Ovary (tissue), 9 donors: ENCODE measurements around the gene SF3A1. TPM values are rescaled to one million over a fixed set of nuclear protein-coding genes. Genes with fewer than 3 reads are reported as not detected.

Experiments used
- DNase-seq, 5 donors: peaks; one replicate each; pipeline ENCODE4 v3.0.0-alpha.2; 2019 to 2020
- H3K27ac ChIP-seq, 2 donors: fragments of 200-600 bp; one replicate each; pipeline versions ENCODE4 v1.5.1 to v1.8.0; 2019 to 2022
- H3K27me3 ChIP-seq: fragments of 200-600 bp; one replicate; pipeline ENCODE4 v1.8.0; 2022
- H3K36me3 ChIP-seq: fragments of 200-600 bp; sonication (generic); one replicate; pipeline ENCODE4 v1.5.1; 2019
- H3K4me1 ChIP-seq: one replicate; pipeline ENCODE4 v1.8.1; 2013; ENCODE audit warnings: mild to moderate bottlenecking, moderate library complexity; ENCODE audit not compliant: insufficient read depth
- H3K4me3 ChIP-seq: fragments of 200-600 bp; sonication (generic); one replicate; pipeline ENCODE4 v1.5.1; 2017
- H3K9me3 ChIP-seq, 2 donors: fragments of 200-600 bp in 1 of 2; sonication (generic) in 1 of 2; one replicate each; pipeline versions ENCODE4 v1.5.1 to v1.8.1; 2013 to 2019; ENCODE audit warnings: mild to moderate bottlenecking in 1 of 2, moderate library complexity in 1 of 2
- CTCF ChIP-seq, 3 donors: fragments of 450-650 bp in 2 of 3; fragments of 200-600 bp in 1 of 3; IDR thresholded peaks; one replicate each; pipeline versions ENCODE4 v1.5.1 to v1.8.0; 2016 to 2022; ENCODE audit warnings: antibody characterized with exemption in 3 of 3, mild to moderate bottlenecking in 1 of 3
- EP300 ChIP-seq: sonication (generic); formaldehyde crosslinking; IDR thresholded peaks from one replicate; pipeline ENCODE4 v1.6.1; 2017; ENCODE audit warnings: antibody characterized with exemption
- POLR2A ChIP-seq: fragments of 450-650 bp; IDR thresholded peaks from one replicate; pipeline ENCODE4 v1.6.1; 2017; ENCODE audit warnings: antibody characterized with exemption, mild to moderate bottlenecking, moderate library complexity
- WGBS, 3 donors: extraction: QIAGEN DNeasy Blood & Tissue Kit in 1 of 3; methylation state at CpG; one replicate each; pipeline versions ENCODE4 v1.1.5 to v1.1.7; 2013 to 2017; 5-methylcytosine and 5-hydroxymethylcytosine counted together
- intact Hi-C, 4 donors: fragments of 100-400 bp; cut with DNase I; formaldehyde crosslinking; loops; one replicate each; pipeline versions ENCODE4 v1.11.0 to v1.15.1; 2022 to 2023
- polyA plus RNA-seq, 2 donors: library from polyadenylated mRNA; stranded (reverse); fragments of 200-250 nt in 1 of 2; fragments of 350-450 nt in 1 of 2; fragmentation: Illumina TruSeq in 1 of 2; extraction: RNeasy Lipid Tissue Mini Kit (QIAGEN cat#74804) in 1 of 2; gene quantifications; one replicate each; pipeline ENCODE4 v1.2.3, GENCODE V29; 2013 to 2014
- total RNA-seq, 7 donors: library from RNA; depleted of rRNA in 2 of 7; stranded (reverse); fragments of >200 nt in 2 of 7; fragmentation: NEBNext Ultra II Directional in 3 of 7; extraction: Animal tissue kit (Norgen Biotek cat#: 25700) in 3 of 7; gene quantifications; one replicate each; pipeline versions ENCODE4 v1.1.0 to v1.2.4, GENCODE V29; 2016 to 2023
- donor health status: DM: no; HTN: no; CAD: no; lungs with moderate emphysema.
- donor health status: DM: no; HTN: no; CAD: no.
- donor health status: Bipolar disorder and iron deficiency.
- donor health status: DM: yes; HTN: yes; CAD: no.
- donor health status: DM: no; HTN: no; CAD: no.
- donor health status: DM: yes; HTN: yes; CAD: no.

The SF3A1 gene
- total and polyA plus RNA-seq, 9 donors: 36.4 to 211 (median 152) TPM

GRCh38 chr22:30315962-30316576 is 40.6 kb downstream of the SF3A1 start:
- no peaks in the 10 kb centered on the region for H3K27me3 ChIP-seq
- intact Hi-C loops: no loop called here
- no peak for DNase-seq
- H3K9me3 ChIP-seq: no peaks in the 10 kb centered on the region
- H3K36me3 ChIP-seq: no peaks in the 10 kb centered on the region
- H3K4me1 ChIP-seq: peaks cover 52% of the 10 kb centered on the region
- TF ChIP-seq CTCF (IDR thresholded peaks at IDR 0.05) (no peak), EP300 (no peak), POLR2A (no peak)
- no peak overlapping the region for H3K27ac ChIP-seq
- WGBS, 3 donors: 53 to 65% (median 56%) methylated on average over 2 of the region's 2 CpGs
- no peak overlapping the region for H3K4me3 ChIP-seq

GRCh38 chr22:30314915-30315314 is 41.8 kb downstream of the SF3A1 start:
- peaks cover 53% of the 10 kb centered on the region for H3K4me1 ChIP-seq
- WGBS, 3 donors: 80 to 84% (median 82%) methylated on average over 8 of the region's 8 CpGs
- no peaks in the 10 kb centered on the region for H3K27me3 ChIP-seq
- no peak for TF ChIP-seq POLR2A
- TF ChIP-seq CTCF (IDR thresholded peaks at IDR 0.05): no peak
- no peak for TF ChIP-seq EP300
- no peaks in the 10 kb centered on the region for H3K36me3 ChIP-seq
- DNase-seq: no peak
- no peak overlapping the region for H3K4me3 ChIP-seq
- no peaks in the 10 kb centered on the region for H3K9me3 ChIP-seq
- intact Hi-C loops: no loop called here
- no peak overlapping the region for H3K27ac ChIP-seq

- no peaks in the 10 kb centered on the region for H3K36me3 ChIP-seq
- H3K27me3 ChIP-seq: no peaks in the 10 kb centered on the region
- 83 to 88% (median 88%) methylated on average over 8 of the region's 8 CpGs for WGBS, 3 donors
- DNase-seq: no peak
- H3K4me3 ChIP-seq: no peak overlapping the region
- H3K27ac ChIP-seq: no peak overlapping the region
- H3K4me1 ChIP-seq: peaks cover 53% of the 10 kb centered on the region
- no peaks in the 10 kb centered on the region for H3K9me3 ChIP-seq
- TF ChIP-seq CTCF (IDR thresholded peaks at IDR 0.05) (no peak), EP300 (no peak), POLR2A (no peak)
- intact Hi-C loops: no loop called here
Measured at GRCh38 chr22:30313527-30314363, 42.9 kb downstream of the SF3A1 start.

DNA sequence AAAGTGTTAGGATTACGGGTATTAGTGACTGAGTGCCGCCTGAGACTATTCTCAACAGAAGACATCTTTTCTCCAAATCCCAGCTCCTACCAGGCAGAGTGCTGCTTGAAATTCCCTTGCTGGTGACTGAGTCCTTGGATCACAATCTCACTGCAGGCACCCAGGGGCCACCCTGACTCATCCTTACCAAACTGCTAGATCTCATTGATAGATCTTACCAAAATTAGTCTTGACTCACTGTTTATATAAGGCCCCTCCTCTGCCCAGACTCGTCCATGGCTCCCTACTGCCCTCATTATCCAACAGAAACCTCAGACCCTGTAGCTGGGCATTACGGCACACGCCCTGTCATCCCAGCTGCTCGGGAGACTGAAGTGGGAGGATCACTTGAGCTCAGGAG is 44.6 kb downstream of the SF3A1 start:
- no peak for DNase-seq
- 86 to 91% (median 90%) methylated on average over 6 of the region's 6 CpGs for WGBS, 3 donors
- Histone ChIP-seq H3K36me3 (no peaks in the 10 kb centered on the region), H3K27ac (peak overlapping the region; percentile 22 to 63), H3K27me3 (no peaks in the 10 kb centered on the region), H3K9me3 (no peaks in the 10 kb centered on the region), H3K4me1 (peaks cover 46% of the 10 kb centered on the region), H3K4me3 (no peak overlapping the region)
- intact Hi-C loops: no loop called here
- no peak for TF ChIP-seq EP300
- no peak for TF ChIP-seq POLR2A
- no peak for TF ChIP-seq CTCF (IDR thresholded peaks at IDR 0.05)
